Transverse colon (tissue), 4 donors: ENCODE results near the gene N4BP2L1. TPM values are rescaled to one million over a fixed set of nuclear protein-coding genes. Genes with fewer than 3 reads are reported as not detected.
"Not testable (repeated sequence)": the region's sequence is repeated elsewhere in the genome, so short reads cannot be mapped to it uniquely, and the experiment has no call there.

Source experiments
- DNase-seq: peaks from one replicate; pipeline ENCODE4 v3.0.0-alpha.2; 2019
- H3K27ac ChIP-seq, 4 donors: fragments of 200-600 bp; sonication (generic); 2 replicates each; pipeline ENCODE4 v1.5.1; 2016 to 2018; ENCODE audit warnings: inconsistent platforms in 4 of 4
- H3K27me3 ChIP-seq: fragments of 200-600 bp; sonication (generic); 2 replicates; pipeline ENCODE4 v1.5.1; 2017; ENCODE audit warnings: inconsistent platforms
- H3K36me3 ChIP-seq, 4 donors: fragments of 200-600 bp; sonication (generic); 2 replicates each; pipeline ENCODE4 v1.5.1; 2017 to 2019; ENCODE audit warnings: inconsistent platforms in 4 of 4
- H3K4me1 ChIP-seq, 4 donors: fragments of 200-600 bp; sonication (generic); 2 replicates each; pipeline ENCODE4 v1.5.1; 2017 to 2020; ENCODE audit warnings: inconsistent platforms in 4 of 4
- H3K4me3 ChIP-seq, 4 donors: fragments of 200-600 bp; sonication (generic); 1 replicate in 1 of 4; 2 replicates in 3 of 4; pipeline versions ENCODE4 v1.5.1 to v1.6.1; 2017 to 2019; ENCODE audit warnings: inconsistent platforms in 4 of 4
- H3K9me3 ChIP-seq, 2 donors: fragments of 200-600 bp; sonication (generic); 2 replicates each; pipeline ENCODE4 v1.5.1; 2017 to 2019; ENCODE audit warnings: inconsistent platforms in 2 of 2
- EP300 ChIP-seq: sonication (generic); formaldehyde crosslinking; IDR thresholded peaks from one replicate; pipeline ENCODE4 v1.6.1; 2017; ENCODE audit warnings: antibody characterized with exemption, low read depth
- POLR2A ChIP-seq: fragments of 450-650 bp; IDR thresholded peaks from one replicate; pipeline ENCODE4 v1.6.1; 2016; ENCODE audit warnings: antibody characterized with exemption, mild to moderate bottlenecking, moderate library complexity
- POLR2AphosphoS5 ChIP-seq, 3 donors: sonication (generic); formaldehyde crosslinking; IDR thresholded peaks; one replicate each; pipeline ENCODE4 v1.6.1; 2016; ENCODE audit warnings: antibody characterized with exemption in 3 of 3
- WGBS, 2 donors: methylation state at CpG; one replicate each; pipeline ENCODE4 v1.1.5; 2018; ENCODE audit warnings: low coverage in 1 of 2; 5-methylcytosine and 5-hydroxymethylcytosine counted together
- in situ Hi-C, 4 donors: fragments of 200-750 bp; cut with MboI; loops; one replicate each; pipeline versions ENCODE4 v1.15.0 to v1.15.1; 2017; ENCODE audit warnings: low sequenced_read_pairs in 3 of 4, low pct_ligation_motif_present in 1 of 4, low pct_unique_long_range_greater_than_20kb in 1 of 4
- intact Hi-C: fragments of 100-400 bp; cut with DNase I; formaldehyde crosslinking; loops from one replicate; pipeline ENCODE4 v1.15.1; 2023; ENCODE audit warnings: low total_unique reads
- small RNA-seq, 4 donors: library from RNA; depleted of rRNA; stranded (forward); fragments of <200 nt; gene quantifications; one replicate each; pipeline ENCODE3, GENCODE V24; 2016
- total RNA-seq, 4 donors: library from RNA; depleted of rRNA; stranded (reverse); fragments of >200 nt; gene quantifications; one replicate each; pipeline ENCODE4 v1.1.0, GENCODE V29; 2016
- TF ChIP-seq, protein P1 (sequence below), 5 experiments: fragments of 200-600 bp in 3 of 5; fragments of 450-650 bp in 2 of 5; sonication (generic) in 3 of 5; IDR thresholded peaks; 1 replicate in 2 of 5; 2 replicates in 3 of 5; pipeline ENCODE4 v1.5.1; 2016 to 2017; ENCODE audit warnings: antibody characterized with exemption in 5 of 5, inconsistent platforms in 3 of 5, mild to moderate bottlenecking in 2 of 5, moderate library complexity in 1 of 5

Gene N4BP2L1
- total RNA-seq, 4 donors from 2014 or later, result 1.5 to 25.1 (median 8.9) TPM

GRCh38 chr13:32362574-32362973 is 65.4 kb downstream of the N4BP2L1 start:
- WGBS, 2 donors, result 86 to 95% methylated on average over 2 of the region's 2 CpGs

GRCh38 chr13:32355935-32356334 is 72.0 kb downstream of the N4BP2L1 start:
- WGBS, 2 donors, result 94 to 97% methylated on average over 7 to 8 of the region's 8 CpGs
- DNase-seq, H3K4me1 ChIP-seq, in situ Hi-C loops, H3K4me3 ChIP-seq, H3K27me3 ChIP-seq, H3K27ac ChIP-seq, H3K36me3 ChIP-seq, intact Hi-C loops, H3K9me3 ChIP-seq: not testable (repeated sequence)

More at GRCh38 chr13:32362574-32362973, 65.4 kb downstream of the N4BP2L1 start:
- Histone ChIP-seq H3K36me3 (no peaks in the 10 kb centered on the region), H3K4me1 (no peaks in the 10 kb centered on the region), H3K4me3 (no peak overlapping the region), H3K27ac (no peak overlapping the region), H3K27me3 (no peaks in the 10 kb centered on the region), H3K9me3 (no peaks in the 10 kb centered on the region)
- intact Hi-C loops, result no loop called here
- TF ChIP-seq EP300 (no peak), POLR2A (no peak), POLR2AphosphoS5 (IDR thresholded peaks at IDR 0.05) (no peak)
- TF ChIP-seq, protein P1, sequence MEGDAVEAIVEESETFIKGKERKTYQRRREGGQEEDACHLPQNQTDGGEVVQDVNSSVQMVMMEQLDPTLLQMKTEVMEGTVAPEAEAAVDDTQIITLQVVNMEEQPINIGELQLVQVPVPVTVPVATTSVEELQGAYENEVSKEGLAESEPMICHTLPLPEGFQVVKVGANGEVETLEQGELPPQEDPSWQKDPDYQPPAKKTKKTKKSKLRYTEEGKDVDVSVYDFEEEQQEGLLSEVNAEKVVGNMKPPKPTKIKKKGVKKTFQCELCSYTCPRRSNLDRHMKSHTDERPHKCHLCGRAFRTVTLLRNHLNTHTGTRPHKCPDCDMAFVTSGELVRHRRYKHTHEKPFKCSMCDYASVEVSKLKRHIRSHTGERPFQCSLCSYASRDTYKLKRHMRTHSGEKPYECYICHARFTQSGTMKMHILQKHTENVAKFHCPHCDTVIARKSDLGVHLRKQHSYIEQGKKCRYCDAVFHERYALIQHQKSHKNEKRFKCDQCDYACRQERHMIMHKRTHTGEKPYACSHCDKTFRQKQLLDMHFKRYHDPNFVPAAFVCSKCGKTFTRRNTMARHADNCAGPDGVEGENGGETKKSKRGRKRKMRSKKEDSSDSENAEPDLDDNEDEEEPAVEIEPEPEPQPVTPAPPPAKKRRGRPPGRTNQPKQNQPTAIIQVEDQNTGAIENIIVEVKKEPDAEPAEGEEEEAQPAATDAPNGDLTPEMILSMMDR (IDR thresholded peaks at IDR 0.05), result no peak
- in situ Hi-C loops, result no loop called here
- DNase-seq, result no peak

DNA sequence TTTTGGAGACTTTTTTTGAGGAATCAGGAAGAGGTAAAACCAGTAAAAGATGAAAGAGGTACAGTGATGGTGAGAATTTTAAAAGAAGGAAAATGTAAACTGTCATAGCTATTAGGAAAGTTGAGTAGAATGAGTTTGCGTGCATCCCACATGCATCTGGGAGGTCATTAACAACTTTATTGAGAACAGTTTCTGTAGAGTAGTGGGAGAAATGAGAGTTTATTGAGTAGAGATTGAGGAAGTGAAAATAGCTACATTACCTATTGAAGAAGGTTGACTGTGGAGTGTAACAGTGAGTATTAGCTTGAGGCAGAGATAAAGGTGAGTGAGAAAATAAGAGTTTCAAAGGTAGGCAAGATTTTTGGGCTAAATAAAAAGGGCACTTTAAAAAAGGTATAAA is 73.9 kb downstream of the N4BP2L1 start:
- Histone ChIP-seq H3K4me1 (no peaks in the 10 kb centered on the region), H3K27me3 (no peaks in the 10 kb centered on the region), H3K36me3 (no peaks in the 10 kb centered on the region), H3K4me3 (no peak overlapping the region), H3K9me3 (no peaks in the 10 kb centered on the region), H3K27ac (no peak overlapping the region)
- intact Hi-C loops, result no loop called here
- in situ Hi-C loops, result no loop called here
- no peak for DNase-seq
- TF ChIP-seq, protein P1 (IDR thresholded peaks at IDR 0.05), result no peak
- TF ChIP-seq POLR2A (no peak), POLR2AphosphoS5 (IDR thresholded peaks at IDR 0.05) (no peak), EP300 (no peak)
- WGBS, 2 donors, result 100% methylated on average over 1 of the region's 1 CpG

GRCh38 chr13:32350839-32351441 is 77.0 kb downstream of the N4BP2L1 start:
- in situ Hi-C loops, H3K27ac ChIP-seq, H3K4me3 ChIP-seq, H3K36me3 ChIP-seq, H3K9me3 ChIP-seq, H3K27me3 ChIP-seq, intact Hi-C loops, DNase-seq, H3K4me1 ChIP-seq: not testable (repeated sequence)
- 92 to 96% methylated on average over 7 to 15 of the region's 15 CpGs for WGBS, 2 donors

Small RNA genes within 50 kb of the gene (small RNA-seq; reads per million reads assigned to genes)
- 0 reads per million in 4 donors for gene RF00190

Other genes with a start within 250 kb of the N4BP2L1 start
- not detected for gene ZAR1L, start 112.8 kb downstream of the N4BP2L1 start, total RNA-seq
- 1 to 10 TPM in 3 of 4 donors, not detected in 1; 1.6 to 4.8 (median 2.4) TPM for gene BRCA2, start 112.6 kb downstream of the N4BP2L1 start, total RNA-seq
- gene N4BP2L2, start 110.7 kb upstream of the N4BP2L1 start, total RNA-seq, result 100 to 1,000 TPM in 2 of 4 donors, 10 to 100 TPM in 2; 64.0 to 231 (median 123) TPM
- 10 to 100 TPM in 3 of 4 donors, 1 to 10 TPM in 1; 10.0 to 91.3 (median 32.1) TPM for gene PDS5B, start 158.3 kb upstream of the N4BP2L1 start, total RNA-seq